ENCODE results near the gene CACNA1B.

The CACNA1B gene

DNA sequence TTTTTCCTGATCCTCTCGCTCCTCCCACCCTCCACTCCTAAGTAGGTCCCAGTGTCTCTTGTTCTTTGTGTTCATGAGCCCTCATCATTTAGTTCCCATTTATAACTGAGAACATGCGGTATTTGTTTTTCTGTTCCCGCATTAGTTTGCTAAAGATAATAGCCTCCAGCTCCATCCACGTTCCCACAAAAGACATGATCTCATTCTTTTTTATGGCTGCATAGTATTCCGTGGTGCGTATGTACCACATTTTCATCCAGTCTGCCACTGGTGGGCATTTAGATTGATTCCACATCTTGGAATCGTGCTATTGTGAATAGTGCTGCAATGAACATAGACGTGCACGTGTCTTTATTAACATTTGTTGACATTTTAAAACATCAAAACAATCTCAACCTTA is 34.2 kb upstream of the CACNA1B start:
- ATAC-seq (ENCODE audit: insufficient read depth, low read depth) (no peak), DNase-seq (no peak)
- Histone ChIP-seq H3K27ac (ENCODE audit: low read length) (no peak overlapping the region), H3K79me2 (ENCODE audit: insufficient read depth, low read length) (no peaks in the 10 kb centered on the region), H3K4me2 (ENCODE audit: insufficient read depth, low read length) (no peak overlapping the region), H4K20me1 (ENCODE audit: insufficient read depth, low read length) (no peaks in the 10 kb centered on the region), H3K4me1 (ENCODE audit: insufficient read depth, low read length) (no peaks in the 10 kb centered on the region), H3K4me3 (ENCODE audit: low read depth in 1 of 2, low read length in 2 of 2) (no peak overlapping the region), H3K36me3 (ENCODE audit: insufficient read depth, low read length) (no peaks in the 10 kb centered on the region), H3K27me3 (ENCODE audit: insufficient read depth, low read length, poor library complexity) (no peaks in the 10 kb centered on the region), H3K9me3 (ENCODE audit: insufficient read depth, low read length, severe bottlenecking) (no peaks in the 10 kb centered on the region), H3K9ac (ENCODE audit: low read depth, low read length) (no peak overlapping the region), H2AFZ (ENCODE audit: low read depth, low read length) (no peak overlapping the region)
- TF ChIP-seq, protein P1, sequence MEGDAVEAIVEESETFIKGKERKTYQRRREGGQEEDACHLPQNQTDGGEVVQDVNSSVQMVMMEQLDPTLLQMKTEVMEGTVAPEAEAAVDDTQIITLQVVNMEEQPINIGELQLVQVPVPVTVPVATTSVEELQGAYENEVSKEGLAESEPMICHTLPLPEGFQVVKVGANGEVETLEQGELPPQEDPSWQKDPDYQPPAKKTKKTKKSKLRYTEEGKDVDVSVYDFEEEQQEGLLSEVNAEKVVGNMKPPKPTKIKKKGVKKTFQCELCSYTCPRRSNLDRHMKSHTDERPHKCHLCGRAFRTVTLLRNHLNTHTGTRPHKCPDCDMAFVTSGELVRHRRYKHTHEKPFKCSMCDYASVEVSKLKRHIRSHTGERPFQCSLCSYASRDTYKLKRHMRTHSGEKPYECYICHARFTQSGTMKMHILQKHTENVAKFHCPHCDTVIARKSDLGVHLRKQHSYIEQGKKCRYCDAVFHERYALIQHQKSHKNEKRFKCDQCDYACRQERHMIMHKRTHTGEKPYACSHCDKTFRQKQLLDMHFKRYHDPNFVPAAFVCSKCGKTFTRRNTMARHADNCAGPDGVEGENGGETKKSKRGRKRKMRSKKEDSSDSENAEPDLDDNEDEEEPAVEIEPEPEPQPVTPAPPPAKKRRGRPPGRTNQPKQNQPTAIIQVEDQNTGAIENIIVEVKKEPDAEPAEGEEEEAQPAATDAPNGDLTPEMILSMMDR (IDR thresholded peaks at IDR 0.05; ENCODE audit: borderline replicate concordance, extremely low read depth, low read length, poor library complexity, severe bottlenecking), result no peak
- TF ChIP-seq EZH2 (IDR thresholded peaks at IDR 0.05; ENCODE audit: borderline replicate concordance, low read depth, low read length, severe bottlenecking), result no peak

GRCh38 chr9:137851516-137852267 is 25.9 kb upstream of the CACNA1B start:
- H3K9ac ChIP-seq (ENCODE audit: low read depth, low read length), result no peak overlapping the region
- no peaks in the 10 kb centered on the region for H3K27me3 ChIP-seq (ENCODE audit: insufficient read depth, low read length, poor library complexity)
- TF ChIP-seq, protein P1 (IDR thresholded peaks at IDR 0.05; ENCODE audit: borderline replicate concordance, extremely low read depth, low read length, poor library complexity, severe bottlenecking), result no peak
- H3K4me2 ChIP-seq (ENCODE audit: insufficient read depth, low read length), result no peak overlapping the region
- no peak overlapping the region for H3K4me3 ChIP-seq (ENCODE audit: low read depth in 1 of 2, low read length in 2 of 2)
- H3K36me3 ChIP-seq (ENCODE audit: insufficient read depth, low read length), result no peaks in the 10 kb centered on the region
- no peaks in the 10 kb centered on the region for H3K79me2 ChIP-seq (ENCODE audit: insufficient read depth, low read length)
- H3K9me3 ChIP-seq (ENCODE audit: insufficient read depth, low read length, severe bottlenecking), result peaks cover 3% of the 10 kb centered on the region
- H4K20me1 ChIP-seq (ENCODE audit: insufficient read depth, low read length), result no peaks in the 10 kb centered on the region
- no peak overlapping the region for H2AFZ ChIP-seq (ENCODE audit: low read depth, low read length)
- DNase-seq (no peak), ATAC-seq (ENCODE audit: insufficient read depth, low read depth) (no peak)
- H3K27ac ChIP-seq (ENCODE audit: low read length), result no peak overlapping the region
- no peaks in the 10 kb centered on the region for H3K4me1 ChIP-seq (ENCODE audit: insufficient read depth, low read length)

- H3K4me2 ChIP-seq (ENCODE audit: insufficient read depth, low read length), result no peak overlapping the region
- no peak overlapping the region for H3K27ac ChIP-seq (ENCODE audit: low read length)
- H3K36me3 ChIP-seq (ENCODE audit: insufficient read depth, low read length), result no peaks in the 10 kb centered on the region
- H3K9me3 ChIP-seq (ENCODE audit: insufficient read depth, low read length, severe bottlenecking), result peaks cover 3% of the 10 kb centered on the region
- no peaks in the 10 kb centered on the region for H3K4me1 ChIP-seq (ENCODE audit: insufficient read depth, low read length)
- no peak overlapping the region for H3K4me3 ChIP-seq (ENCODE audit: low read depth in 1 of 2, low read length in 2 of 2)
- H2AFZ ChIP-seq (ENCODE audit: low read depth, low read length), result no peak overlapping the region
- H3K9ac ChIP-seq (ENCODE audit: low read depth, low read length), result no peak overlapping the region
- H3K27me3 ChIP-seq (ENCODE audit: insufficient read depth, low read length, poor library complexity), result no peaks in the 10 kb centered on the region
- TF ChIP-seq, protein P1 (IDR thresholded peaks at IDR 0.05; ENCODE audit: borderline replicate concordance, extremely low read depth, low read length, poor library complexity, severe bottlenecking), result no peak
- no peak for TF ChIP-seq EZH2 (IDR thresholded peaks at IDR 0.05; ENCODE audit: borderline replicate concordance, low read depth, low read length, severe bottlenecking)
- ATAC-seq (ENCODE audit: insufficient read depth, low read depth) (no peak), DNase-seq (no peak)
- no peaks in the 10 kb centered on the region for H3K79me2 ChIP-seq (ENCODE audit: insufficient read depth, low read length)
- no peaks in the 10 kb centered on the region for H4K20me1 ChIP-seq (ENCODE audit: insufficient read depth, low read length)
Observed at GRCh38 chr9:137853392-137853995, 24.1 kb upstream of the CACNA1B start.
